Left lung (tissue), 10 donors: ENCODE results near the gene GPSM1. TPM values are rescaled to one million over a fixed set of nuclear protein-coding genes. Genes with fewer than 3 reads are reported as not detected.

ENCODE experiments used
- ATAC-seq: fragments of 200-7000 bp; cut with Tn5 transposase; one replicate; pipeline ENCODE4 v1.9.1; 2020; ENCODE audit warnings: moderate library complexity
- DNase-seq, 4 donors: peaks; one replicate each; pipeline ENCODE4 v3.0.0-alpha.2; 2013 to 2020
- H3K27ac ChIP-seq, 2 donors: fragments of 200-600 bp; sonication (generic) in 1 of 2; one replicate each; pipeline versions ENCODE4 v1.5.0 to v1.8.0; 2020 to 2021
- H3K27me3 ChIP-seq, 2 donors: fragments of 200-600 bp; sonication (generic) in 1 of 2; one replicate each; pipeline versions ENCODE4 v1.5.0 to v1.8.0; 2020 to 2021
- H3K36me3 ChIP-seq, 2 donors: fragments of 200-600 bp; sonication (generic) in 1 of 2; one replicate each; pipeline versions ENCODE4 v1.5.0 to v1.8.0; 2020 to 2021
- H3K4me1 ChIP-seq, 2 donors: fragments of 200-600 bp; one replicate each; pipeline ENCODE4 v1.8.0; 2021
- H3K4me3 ChIP-seq, 2 donors: fragments of 200-600 bp; sonication (generic) in 1 of 2; one replicate each; pipeline versions ENCODE4 v1.5.0 to v1.8.0; 2020 to 2021; ENCODE audit warnings: mild to moderate bottlenecking in 1 of 2
- H3K9me3 ChIP-seq, 2 donors: fragments of 200-600 bp; sonication (generic) in 1 of 2; one replicate each; pipeline versions ENCODE4 v1.5.0 to v1.8.0; 2020 to 2021
- CTCF ChIP-seq, 2 donors: fragments of 200-600 bp; sonication (generic) in 1 of 2; IDR thresholded peaks; one replicate each; pipeline versions ENCODE4 v1.5.0 to v1.8.0; 2021; ENCODE audit warnings: antibody characterized with exemption in 2 of 2
- intact Hi-C, 2 donors: fragments of 100-400 bp; cut with DNase I; formaldehyde crosslinking; loops; one replicate each; pipeline versions ENCODE4 v1.11.2 to v1.14.2; 2022
- polyA plus RNA-seq, 6 donors: library from polyadenylated mRNA; unstranded; fragments of 120-200 nt; gene quantifications; one replicate each; pipeline ENCODE4 v1.2.1, GENCODE V29; 2013; ENCODE audit not compliant: insufficient read length in 6 of 6
- total RNA-seq, 2 donors: library from RNA; stranded (reverse); fragmentation: NEBNext Ultra II Directional; extraction: Animal tissue kit (Norgen Biotek cat#: 25700); gene quantifications; one replicate each; pipeline ENCODE4 v1.2.1, GENCODE V29; 2021
- donor health status: DM: no; HTN: yes; CAD: no.
- donor health status: DM: no; HTN: no; CAD: no.

GPSM1 gene
- total and polyA plus RNA-seq, 8 donors, result 21.7 to 84.3 (median 52.7) TPM

GRCh38 chr9:136307215-136307750 lies 20.1 kb upstream of the GPSM1 start:
- no peaks in the 10 kb centered on the region for H3K9me3 ChIP-seq
- no peak overlapping the region for H3K27ac ChIP-seq
- DNase-seq, result no peak
- no peak for TF ChIP-seq CTCF (IDR thresholded peaks at IDR 0.05)
- H3K27me3 ChIP-seq, result peaks cover 0 to 80% of the 10 kb centered on the region in 2 donors
- no peaks in the 10 kb centered on the region for H3K4me1 ChIP-seq
- no peak for ATAC-seq
- H3K36me3 ChIP-seq, result no peaks in the 10 kb centered on the region
- no peak overlapping the region for H3K4me3 ChIP-seq
- intact Hi-C loops, result no loop called here

GRCh38 chr9:136308006-136308701 lies 19.2 kb upstream of the GPSM1 start:
- intact Hi-C loops, result no loop called here
- Histone ChIP-seq H3K9me3 (no peaks in the 10 kb centered on the region), H3K27ac (no peak overlapping the region), H3K4me3 (no peak overlapping the region), H3K4me1 (no peaks in the 10 kb centered on the region), H3K36me3 (no peaks in the 10 kb centered on the region), H3K27me3 (peaks cover 0 to 75% of the 10 kb centered on the region in 2 donors)
- ATAC-seq (no peak), DNase-seq (no peak)
- no peak for TF ChIP-seq CTCF (IDR thresholded peaks at IDR 0.05)

- intact Hi-C loops, result no loop called here
- H3K27ac ChIP-seq, result no peak overlapping the region
- peaks cover 0 to 70% of the 10 kb centered on the region in 2 donors for H3K27me3 ChIP-seq
- no peaks in the 10 kb centered on the region for H3K9me3 ChIP-seq
- no peaks in the 10 kb centered on the region for H3K4me1 ChIP-seq
- H3K4me3 ChIP-seq, result no peak overlapping the region
- TF ChIP-seq CTCF (IDR thresholded peaks at IDR 0.05), result no peak
- H3K36me3 ChIP-seq, result no peaks in the 10 kb centered on the region
- DNase-seq (no peak), ATAC-seq (no peak)
These were observed 18.7 kb upstream of the GPSM1 start for GRCh38 chr9:136308702-136309053.

GRCh38 chr9:136309101-136309801 lies 18.1 kb upstream of the GPSM1 start:
- Histone ChIP-seq H3K27me3 (peaks cover 0 to 64% of the 10 kb centered on the region in 2 donors), H3K36me3 (no peaks in the 10 kb centered on the region), H3K4me1 (no peaks in the 10 kb centered on the region), H3K27ac (no peak overlapping the region), H3K9me3 (no peaks in the 10 kb centered on the region), H3K4me3 (no peak overlapping the region)
- ATAC-seq (no peak), DNase-seq (peak in 1 of 4 donors; percentile 63)
- intact Hi-C loops, result no loop called here
- no peak for TF ChIP-seq CTCF (IDR thresholded peaks at IDR 0.05)

GRCh38 chr9:136309806-136310220 lies 17.5 kb upstream of the GPSM1 start:
- no peaks in the 10 kb centered on the region for H3K4me1 ChIP-seq
- H3K27me3 ChIP-seq, result peaks cover 0 to 58% of the 10 kb centered on the region in 2 donors
- H3K4me3 ChIP-seq, result no peak overlapping the region
- TF ChIP-seq CTCF (IDR thresholded peaks at IDR 0.05), result no peak
- H3K27ac ChIP-seq, result no peak overlapping the region
- H3K36me3 ChIP-seq, result no peaks in the 10 kb centered on the region
- DNase-seq (no peak), ATAC-seq (no peak)
- peaks cover 0 to 5% of the 10 kb centered on the region in 2 donors for H3K9me3 ChIP-seq
- intact Hi-C loops, result no loop called here
